Astrocyte (in vitro differentiated cells and primary cell): ENCODE measurements around the gene MOV10L1.

Experiments used
- EZH2 ChIP-seq: IDR thresholded peaks from 2 replicates; pipeline ENCODE4 v1.6.1; 2012; ENCODE audit warnings: mild to moderate bottlenecking, low read length, inconsistent platforms; ENCODE audit not compliant: insufficient read depth
- TF ChIP-seq, protein P1 (sequence below): IDR thresholded peaks from 2 replicates; pipeline ENCODE4 v1.5.1; 2011; ENCODE audit warnings: low read depth, mild to moderate bottlenecking, inconsistent platforms, low read length, moderate library complexity; ENCODE audit not compliant: insufficient read depth

- TF ChIP-seq EZH2 = no peak
- TF ChIP-seq, protein P1, sequence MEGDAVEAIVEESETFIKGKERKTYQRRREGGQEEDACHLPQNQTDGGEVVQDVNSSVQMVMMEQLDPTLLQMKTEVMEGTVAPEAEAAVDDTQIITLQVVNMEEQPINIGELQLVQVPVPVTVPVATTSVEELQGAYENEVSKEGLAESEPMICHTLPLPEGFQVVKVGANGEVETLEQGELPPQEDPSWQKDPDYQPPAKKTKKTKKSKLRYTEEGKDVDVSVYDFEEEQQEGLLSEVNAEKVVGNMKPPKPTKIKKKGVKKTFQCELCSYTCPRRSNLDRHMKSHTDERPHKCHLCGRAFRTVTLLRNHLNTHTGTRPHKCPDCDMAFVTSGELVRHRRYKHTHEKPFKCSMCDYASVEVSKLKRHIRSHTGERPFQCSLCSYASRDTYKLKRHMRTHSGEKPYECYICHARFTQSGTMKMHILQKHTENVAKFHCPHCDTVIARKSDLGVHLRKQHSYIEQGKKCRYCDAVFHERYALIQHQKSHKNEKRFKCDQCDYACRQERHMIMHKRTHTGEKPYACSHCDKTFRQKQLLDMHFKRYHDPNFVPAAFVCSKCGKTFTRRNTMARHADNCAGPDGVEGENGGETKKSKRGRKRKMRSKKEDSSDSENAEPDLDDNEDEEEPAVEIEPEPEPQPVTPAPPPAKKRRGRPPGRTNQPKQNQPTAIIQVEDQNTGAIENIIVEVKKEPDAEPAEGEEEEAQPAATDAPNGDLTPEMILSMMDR = no peak
These were observed 4.4 kb upstream of the MOV10L1 start, which contains the start of gene MLC1 for GRCh38 chr22:50085211-50085972.
